ENCODE measurements around the gene PFKP. TPM values are rescaled to one million over a fixed set of nuclear protein-coding genes. Genes with fewer than 3 reads are reported as not detected.
A peak's percentile ranks its signal among the peaks of the same experiment; 100 is the strongest.

Gene PFKP
- total and polyA plus RNA-seq, 4 donors: 15.1 to 49.8 (median 31.8) TPM

GRCh38 chr10:3110782-3111620 is 43.7 kb downstream of the PFKP start:
- ATAC-seq (ENCODE audit: insufficient read depth, low FRiP score): no peak
- no peaks in the 10 kb centered on the region for H3K4me1 ChIP-seq (ENCODE audit: control insufficient read depth in 5 of 5, insufficient read depth in 5 of 5, low read length in 5 of 5)
- H3K36me3 ChIP-seq (ENCODE audit: control insufficient read depth in 4 of 4, insufficient read depth in 4 of 4, low read length in 4 of 4): peaks cover 0 to 35% (median 6%) of the 10 kb centered on the region in 4 donors
- 92 to 95% methylated on average over 9 of the region's 9 CpGs for WGBS, 2 donors
- no peak overlapping the region for H3K9ac ChIP-seq (ENCODE audit: insufficient read depth in 1 of 2, low read length in 2 of 2)
- peak overlapping the region in 1 of 2 donors; percentile 24 for H3K27ac ChIP-seq (ENCODE audit: low read depth in 1 of 2, low read length in 1 of 2)
- no peak for DNase-seq
- no peaks in the 10 kb centered on the region for H3K9me3 ChIP-seq (ENCODE audit: control insufficient read depth in 4 of 4, insufficient read depth in 3 of 4, low read length in 3 of 4)
- no peak for TF ChIP-seq CTCF (IDR thresholded peaks at IDR 0.05; ENCODE audit: control extremely low read depth, extremely low read depth)
- no peak overlapping the region for H3K4me3 ChIP-seq
- H3K27me3 ChIP-seq (ENCODE audit: control insufficient read depth in 3 of 3, insufficient read depth in 3 of 3, low read length in 2 of 3): no peaks in the 10 kb centered on the region

GRCh38 chr10:3111621-3112163 is 44.3 kb downstream of the PFKP start:
- ATAC-seq (ENCODE audit: insufficient read depth, low FRiP score): no peak
- Histone ChIP-seq H3K27ac (ENCODE audit: low read depth in 1 of 2, low read length in 1 of 2) (peak overlapping the region in 1 of 2 donors; percentile 24), H3K9me3 (ENCODE audit: control insufficient read depth in 4 of 4, insufficient read depth in 3 of 4, low read length in 3 of 4) (no peaks in the 10 kb centered on the region), H3K27me3 (ENCODE audit: control insufficient read depth in 3 of 3, insufficient read depth in 3 of 3, low read length in 2 of 3) (no peaks in the 10 kb centered on the region), H3K4me1 (ENCODE audit: control insufficient read depth in 5 of 5, insufficient read depth in 5 of 5, low read length in 5 of 5) (no peaks in the 10 kb centered on the region), H3K4me3 (no peak overlapping the region), H3K36me3 (ENCODE audit: control insufficient read depth in 4 of 4, insufficient read depth in 4 of 4, low read length in 4 of 4) (peaks cover 0 to 38% (median 10%) of the 10 kb centered on the region in 4 donors), H3K9ac (ENCODE audit: insufficient read depth in 1 of 2, low read length in 2 of 2) (no peak overlapping the region)
- WGBS, 2 donors: 62 to 77% methylated on average over 15 of the region's 15 CpGs
- no peak for DNase-seq
- no peak for TF ChIP-seq CTCF (IDR thresholded peaks at IDR 0.05; ENCODE audit: control extremely low read depth, extremely low read depth)

- Histone ChIP-seq H3K4me1 (ENCODE audit: control insufficient read depth in 5 of 5, insufficient read depth in 5 of 5, low read length in 5 of 5) (no peaks in the 10 kb centered on the region), H3K4me3 (no peak overlapping the region), H3K27ac (ENCODE audit: low read depth in 1 of 2, low read length in 1 of 2) (no peak overlapping the region), H3K36me3 (ENCODE audit: control insufficient read depth in 4 of 4, insufficient read depth in 4 of 4, low read length in 4 of 4) (peaks cover 0 to 35% (median 15%) of the 10 kb centered on the region in 4 donors), H3K27me3 (ENCODE audit: control insufficient read depth in 3 of 3, insufficient read depth in 3 of 3, low read length in 2 of 3) (no peaks in the 10 kb centered on the region), H3K9ac (ENCODE audit: insufficient read depth in 1 of 2, low read length in 2 of 2) (no peak overlapping the region), H3K9me3 (ENCODE audit: control insufficient read depth in 4 of 4, insufficient read depth in 3 of 4, low read length in 3 of 4) (no peaks in the 10 kb centered on the region)
- ATAC-seq (ENCODE audit: insufficient read depth, low FRiP score) (no peak), DNase-seq (no peak)
- TF ChIP-seq CTCF (IDR thresholded peaks at IDR 0.05; ENCODE audit: control extremely low read depth, extremely low read depth): no peak
- WGBS, 2 donors: 97% methylated on average over 19 of the region's 19 CpGs
These were observed 46.0 kb downstream of the PFKP start for GRCh38 chr10:3113343-3113720.

All from lung (tissue), 12 donors.